HepG2 (cell line): ENCODE data around the gene NAV2. TPM values are rescaled to one million over a fixed set of nuclear protein-coding genes. Genes with fewer than 3 reads are reported as not detected.
A peak's percentile ranks its signal among the peaks of the same experiment; 100 is the strongest.

ENCODE experiments used
- BCL6 ChIP-seq: IDR thresholded peaks from 2 replicates; pipeline ENCODE4 v1.6.1; 2016; ENCODE audit warnings: missing genetic modification reagents, missing compliant biosample characterization
- CREM ChIP-seq, 2 experiments: sonication (generic) in 1 of 2; formaldehyde crosslinking in 1 of 2; IDR thresholded peaks; 2 replicates each; pipeline versions ENCODE4 v1.4.0 to v1.6.1; 2016 to 2020; ENCODE audit warnings: antibody characterized with exemption in 1 of 2, mild to moderate bottlenecking in 1 of 2, missing genetic modification reagents in 1 of 2
- FOXK2 ChIP-seq: fragments of 450-650 bp; IDR thresholded peaks from 2 replicates; pipeline ENCODE4 v1.6.1; 2016
- GABPA ChIP-seq, 2 experiments: IDR thresholded peaks; 2 replicates each; pipeline ENCODE4 v1.6.1; 2011 to 2016; ENCODE audit warnings: low read depth in 2 of 2, low read length in 1 of 2, missing biosample characterization in 1 of 2, missing genetic modification characterization in 1 of 2
- GATAD2A ChIP-seq: IDR thresholded peaks from 2 replicates; pipeline ENCODE4 v1.6.1; 2016
- HNF1B ChIP-seq: sonication (generic); formaldehyde crosslinking; IDR thresholded peaks from 2 replicates; pipeline ENCODE4 v1.5.1; 2020; ENCODE audit warnings: mild to moderate bottlenecking, moderate library complexity, missing genetic modification reagents
- MBNL3 ChIP-seq: fragments of 250-450 bp; sonication (Bioruptor Pico); conservative IDR thresholded peaks from 2 replicates; pipeline ENCODE4 v1.8.0; 2022; ENCODE audit warnings: mild to moderate bottlenecking, inconsistent platforms
- PAWR ChIP-seq: sonication (generic); formaldehyde crosslinking; IDR thresholded peaks from 2 replicates; pipeline ENCODE4 v1.4.0; 2020; ENCODE audit warnings: missing genetic modification reagents, mild to moderate bottlenecking, borderline replicate concordance
- PHF21A ChIP-seq: sonication (generic); formaldehyde crosslinking; IDR thresholded peaks from 2 replicates; pipeline ENCODE4 v1.5.0; 2020; ENCODE audit warnings: mild to moderate bottlenecking, missing genetic modification reagents
- PREB ChIP-seq: sonication (generic); formaldehyde crosslinking; IDR thresholded peaks from 2 replicates; pipeline ENCODE4 v1.4.0; 2020; ENCODE audit warnings: missing genetic modification reagents
- SMYD3 ChIP-seq: sonication (generic); formaldehyde crosslinking; IDR thresholded peaks from 2 replicates; pipeline ENCODE4 v1.8.1; 2023; ENCODE audit warnings: mild to moderate bottlenecking, missing genetic modification reagents
- SNAI1 ChIP-seq: sonication (generic); formaldehyde crosslinking; IDR thresholded peaks from 2 replicates; pipeline ENCODE4 v1.5.0; 2020; ENCODE audit warnings: mild to moderate bottlenecking, missing genetic modification reagents, borderline replicate concordance
- TBX3 ChIP-seq: fragments of 450-650 bp; IDR thresholded peaks from 2 replicates; pipeline ENCODE4 v1.6.1; 2017; ENCODE audit warnings: antibody characterized with exemption, mild to moderate bottlenecking, inconsistent platforms, borderline replicate concordance
- YEATS2 ChIP-seq: sonication (generic); formaldehyde crosslinking; IDR thresholded peaks from 2 replicates; pipeline ENCODE4 v1.4.0; 2020; ENCODE audit warnings: missing genetic modification reagents, borderline replicate concordance
- ZBTB20 ChIP-seq: sonication (generic); formaldehyde crosslinking; IDR thresholded peaks from 2 replicates; pipeline ENCODE4 v1.8.1; 2023; ENCODE audit warnings: missing genetic modification reagents, low read depth, mild to moderate bottlenecking, borderline replicate concordance
- ZFP37 ChIP-seq: sonication (generic); formaldehyde crosslinking; IDR thresholded peaks from 2 replicates; pipeline ENCODE4 v1.4.0; 2020; ENCODE audit warnings: missing genetic modification reagents, borderline replicate concordance
- ZNF180 ChIP-seq: sonication (generic); formaldehyde crosslinking; IDR thresholded peaks from 2 replicates; pipeline ENCODE4 v1.4.0; 2020; ENCODE audit warnings: low read depth, missing genetic modification reagents, borderline replicate concordance
- ZNF224 ChIP-seq: sonication (generic); formaldehyde crosslinking; IDR thresholded peaks from 2 replicates; pipeline ENCODE4 v1.5.0; 2020; ENCODE audit warnings: mild to moderate bottlenecking, missing genetic modification reagents
- ZNF430 ChIP-seq: sonication (generic); formaldehyde crosslinking; IDR thresholded peaks from 2 replicates; pipeline ENCODE4 v1.9.0; 2021; ENCODE audit warnings: mild to moderate bottlenecking, missing genetic modification reagents
- ZNF513 ChIP-seq: sonication (generic); formaldehyde crosslinking; conservative IDR thresholded peaks from 2 replicates; pipeline ENCODE4 v1.5.0; 2020; ENCODE audit warnings: missing genetic modification reagents
- ZNF607 ChIP-seq: sonication (generic); formaldehyde crosslinking; IDR thresholded peaks from 2 replicates; pipeline ENCODE4 v1.5.1; 2020; ENCODE audit warnings: missing genetic modification reagents, mild to moderate bottlenecking, borderline replicate concordance
- ZNF746 ChIP-seq: sonication (generic); formaldehyde crosslinking; IDR thresholded peaks from 2 replicates; pipeline ENCODE4 v1.8.0; 2022; ENCODE audit warnings: mild to moderate bottlenecking, missing genetic modification reagents
- ZNF816 ChIP-seq: sonication (generic); formaldehyde crosslinking; IDR thresholded peaks from 2 replicates; pipeline ENCODE4 v1.8.0; 2022; ENCODE audit warnings: missing genetic modification reagents, mild to moderate bottlenecking, borderline replicate concordance
- ZSCAN31 ChIP-seq: sonication (generic); formaldehyde crosslinking; IDR thresholded peaks from 2 replicates; pipeline ENCODE4 v1.5.0; 2020; ENCODE audit warnings: low read depth, mild to moderate bottlenecking, missing genetic modification reagents
- polyA plus RNA-seq, 8 experiments: library from polyadenylated mRNA; depleted of rRNA in 3 of 8; stranded (reverse) in 7 of 8; unstranded in 1 of 8; fragments of >200 nt; fragmentation: Illumina TruSeq in 4 of 8; extraction: Trizol in 4 of 8; gene quantifications; 2 replicates each; pipeline versions ENCODE4 v1.2.1 to v1.2.3, GENCODE V29; 2011 to 2016; ENCODE audit warnings: low read depth in 4 of 8, missing spikeins in 1 of 8, mixed read lengths in 1 of 8; ENCODE audit not compliant: insufficient read depth in 1 of 8
- total RNA-seq, 5 experiments: library from RNA; depleted of rRNA; stranded (reverse); fragments of >200 nt; fragmentation: Illumina TruSeq; extraction: Trizol; gene quantifications; 2 replicates each; pipeline ENCODE4 v1.2.3, GENCODE V29; 2016; ENCODE audit warnings: low read depth in 1 of 5
- TF ChIP-seq, protein P1 (sequence below): fragments of 450-650 bp; IDR thresholded peaks from 2 replicates; pipeline ENCODE4 v1.6.1; 2016

NAV2 gene
- total and polyA plus RNA-seq, 2 of the 13 experiments (the other 11 are each of a cell fraction or from before 2014, with no cell fraction given): 9.3 to 34.6 TPM

GRCh38 chr11:20013346-20014066, 300.9 kb downstream of the NAV2 start (continued):
- TF ChIP-seq TBX3 (no peak), ZSCAN31 (CRISPR knock-in tag) (0 out of 2 replicates have a peak, but pooled peaks have one; percentile 31), PREB (CRISPR knock-in tag) (no peak), YEATS2 (CRISPR knock-in tag) (0 out of 2 replicates have a peak, but pooled peaks have one; percentile 19), CREM (IDR thresholded peaks at IDR 0.05) (no peak), CREM (CRISPR knock-in tag; IDR thresholded peaks at IDR 0.05) (no peak), FOXK2 (no peak), BCL6 (peak; percentile 93), PHF21A (CRISPR knock-in tag) (peak; percentile 46; the same call in 1 of the 2 replicates), GABPA (IDR thresholded peaks at IDR 0.05; ENCODE audit: low read depth, low read length) (no peak), GABPA (CRISPR knock-in tag; IDR thresholded peaks at IDR 0.05; ENCODE audit: low read depth) (peak; percentile 30; the same call in 1 of the 2 replicates), SMYD3 (CRISPR knock-in tag) (no peak), ZNF607 (CRISPR knock-in tag) (no peak; the same call in 1 of the 2 replicates), HNF1B (CRISPR knock-in tag) (0 out of 2 replicates have a peak, but pooled peaks have one; percentile 59), ZNF180 (no peak), ZNF816 (CRISPR knock-in tag) (no peak), ZNF224 (CRISPR knock-in tag) (0 out of 2 replicates have a peak, but pooled peaks have one; percentile 62), ZBTB20 (0 out of 2 replicates have a peak, but pooled peaks have one; percentile 60), SNAI1 (CRISPR knock-in tag) (no peak), MBNL3 (CRISPR knock-in tag) (no peak), PAWR (CRISPR knock-in tag) (no peak), GATAD2A (CRISPR knock-in tag) (peak; percentile 14), ZNF746 (CRISPR knock-in tag) (no peak), ZFP37 (CRISPR knock-in tag) (no peak), ZNF430 (no peak), ZNF513 (no peak)
- TF ChIP-seq, protein P1, sequence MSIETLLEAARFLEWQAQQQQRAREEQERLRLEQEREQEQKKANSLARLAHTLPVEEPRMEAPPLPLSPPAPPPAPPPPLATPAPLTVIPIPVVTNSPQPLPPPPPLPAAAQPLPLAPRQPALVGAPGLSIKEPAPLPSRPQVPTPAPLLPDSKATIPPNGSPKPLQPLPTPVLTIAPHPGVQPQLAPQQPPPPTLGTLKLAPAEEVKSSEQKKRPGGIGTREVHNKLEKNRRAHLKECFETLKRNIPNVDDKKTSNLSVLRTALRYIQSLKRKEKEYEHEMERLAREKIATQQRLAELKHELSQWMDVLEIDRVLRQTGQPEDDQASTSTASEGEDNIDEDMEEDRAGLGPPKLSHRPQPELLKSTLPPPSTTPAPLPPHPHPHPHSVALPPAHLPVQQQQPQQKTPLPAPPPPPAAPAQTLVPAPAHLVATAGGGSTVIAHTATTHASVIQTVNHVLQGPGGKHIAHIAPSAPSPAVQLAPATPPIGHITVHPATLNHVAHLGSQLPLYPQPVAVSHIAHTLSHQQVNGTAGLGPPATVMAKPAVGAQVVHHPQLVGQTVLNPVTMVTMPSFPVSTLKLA: no peak
